Uterus (tissue), 2 donors: ENCODE measurements around the gene GTF3C2.

Experiments used
- CTCF ChIP-seq, 4 experiments: fragments of 200-600 bp in 2 of 4; fragments of 450-650 bp in 2 of 4; sonication (generic) in 2 of 4; IDR thresholded peaks; one replicate each; pipeline ENCODE4 v1.5.1; 2016 to 2019; ENCODE audit warnings: antibody characterized with exemption in 4 of 4, mild to moderate bottlenecking in 2 of 4, moderate library complexity in 1 of 4
- POLR2A ChIP-seq, 2 donors: fragments of 450-650 bp; IDR thresholded peaks; one replicate each; pipeline ENCODE4 v1.6.1; 2016; ENCODE audit warnings: antibody characterized with exemption in 2 of 2, mild to moderate bottlenecking in 1 of 2, moderate library complexity in 1 of 2

DNA sequence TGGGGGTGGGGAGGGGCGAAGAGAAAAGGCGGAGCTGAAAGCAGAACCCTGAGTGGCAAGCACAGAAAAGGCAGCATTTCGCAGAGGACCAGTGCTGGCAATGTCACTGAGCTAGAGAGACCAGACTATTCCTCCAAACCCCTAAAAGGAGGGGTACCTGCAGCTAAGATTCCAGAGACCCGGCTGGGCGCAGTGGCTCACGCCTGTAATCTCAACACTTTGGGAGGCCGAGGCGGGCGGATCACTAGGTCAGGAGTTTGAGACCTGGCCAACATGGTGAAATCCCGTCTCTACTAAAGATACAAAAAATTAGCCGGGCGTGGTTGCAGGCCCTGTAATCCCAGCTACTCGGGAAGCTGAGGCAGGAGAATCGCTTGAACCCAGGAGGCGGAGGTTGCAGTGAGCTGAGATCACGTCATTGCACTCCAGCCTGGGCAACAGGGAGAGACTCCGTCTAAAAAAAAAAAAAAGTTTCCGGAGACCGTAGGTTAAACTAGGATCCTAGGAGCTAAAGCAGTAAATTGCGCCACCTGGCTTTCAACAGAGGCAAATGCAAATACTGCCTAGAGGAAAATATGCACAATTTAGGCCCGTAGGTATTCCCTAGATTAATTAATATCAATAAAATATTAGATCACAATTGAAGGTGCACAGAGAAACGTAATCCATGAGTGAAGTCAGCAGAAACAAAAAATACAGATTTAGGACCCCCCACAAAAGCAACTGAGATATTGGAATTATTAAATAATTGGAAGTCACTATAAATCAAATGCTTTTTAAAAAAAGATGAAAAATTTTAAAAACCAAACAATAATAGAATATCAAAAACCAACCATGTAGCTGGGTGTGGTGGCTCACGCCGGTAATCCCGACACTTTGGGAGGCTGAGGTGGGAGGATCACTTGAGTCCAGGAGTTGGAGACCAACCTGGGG lies 53.2 kb downstream of the GTF3C2 start:
- TF ChIP-seq CTCF (IDR thresholded peaks at IDR 0.05) (peak; percentile 78 to 91 (median 83)), POLR2A (IDR thresholded peaks at IDR 0.05) (no peak)
